ENCODE measurements around the gene ECM1.

The ECM1 gene

GRCh38 chr1:150507912-150508864 is at the start of gene ECM1:
Gene ECM1 (plus strand): TSS chr1:150508109. CDS start chr1:150508210, 101 bp downstream.
- DNase-seq: no peak

- peak; percentile 72 for DNase-seq
Measured at GRCh38 chr1:150464422-150464826, 43.5 kb upstream of the ECM1 start.

- no peak for DNase-seq
Measured at GRCh38 chr1:150466964-150467363, 40.9 kb upstream of the ECM1 start.

- DNase-seq: no peak
Measured at GRCh38 chr1:150469291-150469690, 38.6 kb upstream of the ECM1 start.

GRCh38 chr1:150472601-150473200 is 35.2 kb upstream of the ECM1 start:
- DNase-seq: no peak

- DNase-seq: no peak
Measured at GRCh38 chr1:150473659-150474058, 34.2 kb upstream of the ECM1 start.

GRCh38 chr1:150474869-150475268 is 33.0 kb upstream of the ECM1 start:
- no peak for DNase-seq

- no peak for DNase-seq
Measured at GRCh38 chr1:150476754-150477153, 31.2 kb upstream of the ECM1 start.

- no peak for DNase-seq
Measured at GRCh38 chr1:150477320-150477719, 30.6 kb upstream of the ECM1 start.

- DNase-seq: no peak
Measured at GRCh38 chr1:150477733-150478132, 30.2 kb upstream of the ECM1 start.

- DNase-seq: no peak
Measured at GRCh38 chr1:150479370-150479769, 28.5 kb upstream of the ECM1 start.

- DNase-seq: no peak
Measured at GRCh38 chr1:150479927-150480352, 28.0 kb upstream of the ECM1 start.

- DNase-seq: no peak
Measured at GRCh38 chr1:150484431-150484830, 23.5 kb upstream of the ECM1 start.

- DNase-seq: no peak
Measured at GRCh38 chr1:150484861-150485260, 23.0 kb upstream of the ECM1 start.

- peak; percentile 99 for DNase-seq
Measured at GRCh38 chr1:150486966-150487762, 20.7 kb upstream of the ECM1 start, which contains the start of gene TARS2. Gene TARS2 (plus strand): TSS chr1:150487419. CDS start chr1:150487451, 32 bp downstream.

- no peak for DNase-seq
Measured at GRCh38 chr1:150487763-150488115, 20.2 kb upstream of the ECM1 start.

- DNase-seq: no peak
Measured at GRCh38 chr1:150493175-150493574, 14.7 kb upstream of the ECM1 start.

- no peak for DNase-seq
Measured at GRCh38 chr1:150498342-150498741, 9.6 kb upstream of the ECM1 start.

- no peak for DNase-seq
Measured at GRCh38 chr1:150505431-150505830, 2.5 kb upstream of the ECM1 start.

- no peak for DNase-seq
Measured at GRCh38 chr1:150508982-150509381, 1.1 kb downstream of the ECM1 start.

GRCh38 chr1:150511551-150511950 is 3.6 kb downstream of the ECM1 start:
- DNase-seq: no peak

GRCh38 chr1:150511985-150512660 is 4.2 kb downstream of the ECM1 start:
- no peak for DNase-seq

- no peak for DNase-seq
Measured at GRCh38 chr1:150512846-150513245, 4.9 kb downstream of the ECM1 start.

All from CD4-positive, alpha-beta T cell treated with Interleukin-4 for 4 hours (primary cell).